ENCODE data around the gene C4orf50.

DNA sequence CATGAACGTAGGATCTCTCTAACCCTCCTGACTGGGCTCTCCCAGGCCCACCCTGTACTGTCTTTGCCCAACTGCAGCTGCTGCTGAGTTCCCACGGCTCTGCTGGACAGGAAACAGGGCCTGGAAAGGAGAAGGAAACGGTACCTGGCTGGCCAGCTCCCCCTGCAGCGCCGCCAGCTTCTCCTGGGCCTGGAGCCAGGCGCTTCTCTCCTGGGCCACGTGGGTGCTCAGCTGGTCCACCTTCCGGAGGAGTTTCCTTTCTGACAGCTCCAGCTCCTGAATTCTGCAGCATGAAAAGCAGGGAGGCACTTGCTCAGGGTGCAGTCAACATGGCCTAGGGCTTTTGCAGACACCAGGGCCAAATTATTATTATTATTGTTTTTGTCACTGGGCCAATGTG, 6.5 kb downstream of the C4orf50 start:
- TF ChIP-seq CTCF (IDR thresholded peaks at IDR 0.05; ENCODE audit: low read depth, low read length, missing input control) (no peak), GABPA (IDR thresholded peaks at IDR 0.05 in 1 of 2, conservative IDR thresholded peaks at IDR 0.05 in 1 of 2) (no peak), SP1 (IDR thresholded peaks at IDR 0.05) (no peak), TAF1 (conservative IDR thresholded peaks at IDR 0.05) (no peak), YY1 (IDR thresholded peaks at IDR 0.05) (no peak), MAX (IDR thresholded peaks at IDR 0.05) (no peak), RAD21 (IDR thresholded peaks at IDR 0.05) (no peak), HNF4G (IDR thresholded peaks at IDR 0.05) (no peak), REST (IDR thresholded peaks at IDR 0.05) (no peak), JUND (IDR thresholded peaks at IDR 0.05) (no peak), RXRA (IDR thresholded peaks at IDR 0.05) (no peak), NR2F2 (IDR thresholded peaks at IDR 0.05) (no peak)
- TF ChIP-seq, protein P1, sequence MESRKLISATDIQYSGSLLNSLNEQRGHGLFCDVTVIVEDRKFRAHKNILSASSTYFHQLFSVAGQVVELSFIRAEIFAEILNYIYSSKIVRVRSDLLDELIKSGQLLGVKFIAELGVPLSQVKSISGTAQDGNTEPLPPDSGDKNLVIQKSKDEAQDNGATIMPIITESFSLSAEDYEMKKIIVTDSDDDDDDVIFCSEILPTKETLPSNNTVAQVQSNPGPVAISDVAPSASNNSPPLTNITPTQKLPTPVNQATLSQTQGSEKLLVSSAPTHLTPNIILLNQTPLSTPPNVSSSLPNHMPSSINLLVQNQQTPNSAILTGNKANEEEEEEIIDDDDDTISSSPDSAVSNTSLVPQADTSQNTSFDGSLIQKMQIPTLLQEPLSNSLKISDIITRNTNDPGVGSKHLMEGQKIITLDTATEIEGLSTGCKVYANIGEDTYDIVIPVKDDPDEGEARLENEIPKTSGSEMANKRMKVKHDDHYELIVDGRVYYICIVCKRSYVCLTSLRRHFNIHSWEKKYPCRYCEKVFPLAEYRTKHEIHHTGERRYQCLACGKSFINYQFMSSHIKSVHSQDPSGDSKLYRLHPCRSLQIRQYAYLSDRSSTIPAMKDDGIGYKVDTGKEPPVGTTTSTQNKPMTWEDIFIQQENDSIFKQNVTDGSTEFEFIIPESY (IDR thresholded peaks at IDR 0.05) = no peak
- TF ChIP-seq, protein P2, sequence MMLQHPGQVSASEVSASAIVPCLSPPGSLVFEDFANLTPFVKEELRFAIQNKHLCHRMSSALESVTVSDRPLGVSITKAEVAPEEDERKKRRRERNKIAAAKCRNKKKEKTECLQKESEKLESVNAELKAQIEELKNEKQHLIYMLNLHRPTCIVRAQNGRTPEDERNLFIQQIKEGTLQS (IDR thresholded peaks at IDR 0.05) = no peak
